Spleen (tissue), 11 donors: ENCODE results near the gene CPO. TPM values are rescaled to one million over a fixed set of nuclear protein-coding genes. Genes with fewer than 3 reads are reported as not detected.

ENCODE experiments used
- DNase-seq: peaks from one replicate; pipeline ENCODE4 v3.0.0-alpha.2; 2020
- H3K27ac ChIP-seq, 8 donors: fragments of 200-600 bp; sonication (generic) in 7 of 8; 1 replicate in 4 of 8; 2 replicates in 4 of 8; pipeline versions ENCODE4 v1.5.0 to v1.8.0; 2016 to 2021; ENCODE audit warnings: inconsistent platforms in 4 of 8, mild to moderate bottlenecking in 4 of 8, moderate library complexity in 1 of 8
- H3K27me3 ChIP-seq, 7 donors: fragments of 200-600 bp; sonication (generic) in 6 of 7; replicated peaks in 1 of 7; 1 replicate in 4 of 7; 2 replicates in 3 of 7; pipeline versions ENCODE4 v1.5.0 to v1.8.0; 2016 to 2021; ENCODE audit warnings: inconsistent platforms in 3 of 7, mild to moderate bottlenecking in 1 of 7
- H3K36me3 ChIP-seq, 6 donors: fragments of 200-600 bp; sonication (generic) in 5 of 6; 1 replicate in 4 of 6; 2 replicates in 2 of 6; pipeline versions ENCODE4 v1.5.0 to v1.8.0; 2016 to 2021; ENCODE audit warnings: inconsistent platforms in 2 of 6
- H3K4me1 ChIP-seq, 6 donors: fragments of 200-600 bp; sonication (generic) in 5 of 6; 1 replicate in 3 of 6; 2 replicates in 3 of 6; pipeline versions ENCODE4 v1.5.0 to v1.8.0; 2016 to 2021; ENCODE audit warnings: inconsistent platforms in 3 of 6
- H3K4me3 ChIP-seq, 8 donors: fragments of 200-600 bp; sonication (generic) in 7 of 8; 1 replicate in 4 of 8; 2 replicates in 4 of 8; pipeline versions ENCODE4 v1.5.0 to v1.8.0; 2016 to 2021; ENCODE audit warnings: inconsistent platforms in 4 of 8, mild to moderate bottlenecking in 4 of 8, moderate library complexity in 2 of 8
- H3K9me3 ChIP-seq, 8 donors: fragments of 200-600 bp; sonication (generic) in 7 of 8; 1 replicate in 4 of 8; 2 replicates in 4 of 8; pipeline versions ENCODE4 v1.5.0 to v1.8.0; 2016 to 2021; ENCODE audit warnings: inconsistent platforms in 4 of 8
- CTCF ChIP-seq, 11 experiments: fragments of 200-600 bp in 7 of 11; fragments of 450-650 bp in 4 of 11; sonication (generic) in 4 of 11; IDR thresholded peaks in 8 of 11; conservative IDR thresholded peaks in 3 of 11; 1 replicate in 7 of 11; 2 replicates in 4 of 11; pipeline versions ENCODE4 v1.4.0 to v1.8.0; 2016 to 2021; ENCODE audit warnings: antibody characterized with exemption in 11 of 11, inconsistent platforms in 4 of 11, mild to moderate bottlenecking in 1 of 11
- POLR2A ChIP-seq, 3 donors: fragments of 450-650 bp; IDR thresholded peaks; one replicate each; pipeline ENCODE4 v1.5.1; 2017; ENCODE audit warnings: antibody characterized with exemption in 3 of 3, mild to moderate bottlenecking in 1 of 3
- POLR2AphosphoS5 ChIP-seq, 3 donors: sonication (generic); formaldehyde crosslinking; IDR thresholded peaks; one replicate each; pipeline ENCODE4 v1.5.1; 2017; ENCODE audit warnings: antibody characterized with exemption in 3 of 3
- WGBS, 5 donors: extraction: QIAGEN DNeasy Blood & Tissue Kit in 3 of 5; methylation state at CpG; one replicate each; pipeline versions ENCODE4 v1.1.5 to v1.1.7; 2013 to 2018; 5-methylcytosine and 5-hydroxymethylcytosine counted together
- intact Hi-C: fragments of 100-400 bp; cut with DNase I; formaldehyde crosslinking; loops from one replicate; pipeline ENCODE4 v1.15.0; 2023; ENCODE audit warnings: low total_unique reads
- polyA plus RNA-seq, 3 donors: library from polyadenylated mRNA; stranded (reverse); fragments of 200-250 nt; gene quantifications; one replicate each; pipeline ENCODE4 v1.2.1, GENCODE V29; 2013
- total RNA-seq, 7 donors: library from RNA; depleted of rRNA in 3 of 7; stranded (reverse); fragments of >200 nt in 3 of 7; fragmentation: NEBNext Ultra II Directional in 4 of 7; extraction: Animal tissue kit (Norgen Biotek cat#: 25700) in 4 of 7; gene quantifications; one replicate each; pipeline versions ENCODE4 v1.1.0 to v1.2.1, GENCODE V29; 2016 to 2021
- donor health status: healthy with polysubstance abuse.
- donor health status: DM: no; HTN: no; CAD: no; lungs with moderate emphysema.
- donor health status: DM: no; HTN: no; CAD: no.
- donor health status: Bipolar disorder and iron deficiency.
- donor health status: healthy.
- donor health status: DM: no; HTN: no; CAD: no.
- donor health status: DM: yes; HTN: yes; CAD: no.

Gene CPO
- total and polyA plus RNA-seq, 10 donors: 0.10 to 0.28 (median 0.15) TPM; not detected in 6

GRCh38 chr2:206993964-206994363, 54.6 kb downstream of the CPO start:
- H3K36me3 ChIP-seq: no peaks in the 10 kb centered on the region
- H3K27me3 ChIP-seq: no peaks in the 10 kb centered on the region
- DNase-seq: no peak
- peaks cover 0 to 15% (median 4%) of the 10 kb centered on the region in 6 donors for H3K4me1 ChIP-seq
- TF ChIP-seq POLR2AphosphoS5 (IDR thresholded peaks at IDR 0.05) (no peak), CTCF (IDR thresholded peaks at IDR 0.05 in 8 of 11, conservative IDR thresholded peaks at IDR 0.05 in 3 of 11) (no peak), POLR2A (IDR thresholded peaks at IDR 0.05) (no peak)
- no peak overlapping the region for H3K27ac ChIP-seq
- intact Hi-C loops: no loop called here
- H3K9me3 ChIP-seq: peaks cover 0 to 13% (median 0%) of the 10 kb centered on the region in 8 donors
- 22 to 52% (median 33%) methylated on average over 4 of the region's 4 CpGs for WGBS, 5 donors
- no peak overlapping the region for H3K4me3 ChIP-seq

GRCh38 chr2:206996556-206997065, 57.3 kb downstream of the CPO start:
- no peak for DNase-seq
- no peak for TF ChIP-seq POLR2A (IDR thresholded peaks at IDR 0.05)
- no peak for TF ChIP-seq POLR2AphosphoS5 (IDR thresholded peaks at IDR 0.05)
- no peak for TF ChIP-seq CTCF (IDR thresholded peaks at IDR 0.05 in 8 of 11, conservative IDR thresholded peaks at IDR 0.05 in 3 of 11)
- Histone ChIP-seq H3K4me1 (peaks cover 0 to 3% (median 0%) of the 10 kb centered on the region in 6 donors), H3K9me3 (peaks cover 0 to 20% (median 7%) of the 10 kb centered on the region in 8 donors), H3K4me3 (no peak overlapping the region), H3K27me3 (no peaks in the 10 kb centered on the region), H3K27ac (no peak overlapping the region), H3K36me3 (no peaks in the 10 kb centered on the region)
- intact Hi-C loops: no loop called here

- H3K27me3 ChIP-seq: no peaks in the 10 kb centered on the region
- H3K9me3 ChIP-seq: no peaks in the 10 kb centered on the region
- no peak for DNase-seq
- H3K36me3 ChIP-seq: no peaks in the 10 kb centered on the region
- WGBS, 5 donors: 38 to 69% (median 50%) methylated on average over 1 of the region's 1 CpG
- TF ChIP-seq CTCF (IDR thresholded peaks at IDR 0.05 in 8 of 11, conservative IDR thresholded peaks at IDR 0.05 in 3 of 11) (peak in 3 of 11 experiments; percentile 8 to 28 (median 17)), POLR2A (IDR thresholded peaks at IDR 0.05) (no peak)
- peaks cover 0 to 5% (median 0%) of the 10 kb centered on the region in 6 donors for H3K4me1 ChIP-seq
- intact Hi-C loops: no loop called here
- no peak overlapping the region for H3K4me3 ChIP-seq
- peak overlapping the region in 2 of 8 donors; percentile 40 for H3K27ac ChIP-seq
Measured at GRCh38 chr2:207008105-207008990, 69.0 kb downstream of the CPO start.

- 44 to 85% (median 46%) methylated on average over 1 of the region's 1 CpG for WGBS, 5 donors
- H3K4me1 ChIP-seq: peaks cover 0 to 5% (median 0%) of the 10 kb centered on the region in 6 donors
Measured at GRCh38 chr2:207012461-207012860, 73.1 kb downstream of the CPO start.

More at GRCh38 chr2:207012461-207012860, 73.1 kb downstream of the CPO start:
- Histone ChIP-seq H3K36me3 (no peaks in the 10 kb centered on the region), H3K4me3 (no peak overlapping the region), H3K27me3 (no peaks in the 10 kb centered on the region), H3K9me3 (no peaks in the 10 kb centered on the region), H3K27ac (no peak overlapping the region)
- no peak for TF ChIP-seq CTCF (IDR thresholded peaks at IDR 0.05 in 8 of 11, conservative IDR thresholded peaks at IDR 0.05 in 3 of 11)
- no peak for TF ChIP-seq POLR2A (IDR thresholded peaks at IDR 0.05)
- TF ChIP-seq POLR2AphosphoS5 (IDR thresholded peaks at IDR 0.05): no peak
- intact Hi-C loops: no loop called here
- no peak for DNase-seq
